GM23338 (cell line): ENCODE results near the gene DRC3. TPM values are rescaled to one million over a fixed set of nuclear protein-coding genes. Genes with fewer than 3 reads are reported as not detected.

Experiments used
- ATAC-seq: fragments of 200-7000 bp; cut with Tn5 transposase; 3 replicates; pipeline ENCODE4 v1.9.1; 2020
- DNase-seq: peaks from one replicate; pipeline ENCODE4 v3.0.0-alpha.2; 2015; ENCODE audit warnings: low spot score
- H2AFZ ChIP-seq: fragments of 200-600 bp; sonication (generic); 2 replicates; pipeline ENCODE4 v1.8.0; 2016; ENCODE audit warnings: antibody characterized with exemption, mild to moderate bottlenecking, moderate library complexity
- H3F3A ChIP-seq: fragments of 200-600 bp; sonication (generic); replicated peaks from 2 replicates; pipeline ENCODE4 v1.8.0; 2017; ENCODE audit warnings: antibody characterized with exemption, mixed run types, low read depth
- H3K27ac ChIP-seq: fragments of 200-600 bp; sonication (generic); 2 replicates; pipeline ENCODE4 v1.6.1; 2016; ENCODE audit warnings: low read depth
- H3K27me3 ChIP-seq: fragments of 200-600 bp; sonication (generic); 2 replicates; pipeline ENCODE4 v1.8.0; 2016; ENCODE audit warnings: mild to moderate bottlenecking, mixed run types, moderate library complexity; ENCODE audit not compliant: insufficient read depth
- H3K36me3 ChIP-seq: fragments of 200-600 bp; sonication (generic); 2 replicates; pipeline ENCODE4 v1.8.0; 2016; ENCODE audit warnings: mild to moderate bottlenecking; ENCODE audit not compliant: insufficient read depth
- H3K4me1 ChIP-seq: fragments of 200-600 bp; sonication (generic); 2 replicates; pipeline ENCODE4 v1.8.0; 2016; ENCODE audit warnings: mild to moderate bottlenecking, moderate library complexity; ENCODE audit not compliant: insufficient read depth
- H3K4me2 ChIP-seq: fragments of 200-600 bp; sonication (generic); 2 replicates; pipeline ENCODE4 v1.7.1; 2017; ENCODE audit warnings: mixed run types
- H3K4me3 ChIP-seq: fragments of 200-600 bp; sonication (generic); 2 replicates; pipeline ENCODE4 v1.6.1; 2016; ENCODE audit warnings: mixed run types
- H3K79me2 ChIP-seq: fragments of 200-600 bp; sonication (generic); replicated peaks from 2 replicates; pipeline ENCODE4 v1.8.0; 2017; ENCODE audit warnings: mild to moderate bottlenecking; ENCODE audit not compliant: insufficient read depth
- H3K9me2 ChIP-seq: fragments of 200-600 bp; sonication (generic); 2 replicates; pipeline ENCODE4 v1.8.0; 2017; ENCODE audit not compliant: insufficient read depth
- H4K20me1 ChIP-seq: fragments of 200-600 bp; sonication (generic); replicated peaks from 2 replicates; pipeline ENCODE4 v1.8.0; 2017; ENCODE audit warnings: mild to moderate bottlenecking; ENCODE audit not compliant: insufficient read depth
- H3K27ac Mint-ChIP-seq: 2 replicates; pipeline ENCODE4 v1.8.0; 2020; ENCODE audit warnings: inconsistent platforms, mild to moderate bottlenecking, moderate library complexity, mixed read lengths
- H3K27me3 Mint-ChIP-seq: 3 replicates; pipeline ENCODE4 v1.8.0; 2022; ENCODE audit warnings: low read depth, mild to moderate bottlenecking, moderate library complexity, mixed read lengths, inconsistent platforms; ENCODE audit not compliant: insufficient read depth, poor library complexity
- H3K36me3 Mint-ChIP-seq: 3 replicates; pipeline ENCODE4 v1.8.0; 2021; ENCODE audit warnings: low read depth, mild to moderate bottlenecking, inconsistent platforms, moderate library complexity, mixed read lengths
- H3K4me1 Mint-ChIP-seq: 3 replicates; pipeline ENCODE4 v1.8.0; 2020; ENCODE audit warnings: mild to moderate bottlenecking, inconsistent platforms, mixed read lengths
- H3K4me3 Mint-ChIP-seq: 3 replicates; pipeline ENCODE4 v1.8.0; 2021; ENCODE audit warnings: moderate library complexity, mild to moderate bottlenecking, inconsistent platforms, mixed read lengths
- H3K9me3 Mint-ChIP-seq: 3 replicates; pipeline ENCODE4 v1.8.0; 2020; ENCODE audit warnings: moderate library complexity, mild to moderate bottlenecking, inconsistent platforms, mixed read lengths
- ETS1 ChIP-seq: IDR thresholded peaks from 2 replicates; pipeline ENCODE4 v1.6.1; 2016; ENCODE audit warnings: antibody characterized with exemption
- EZH2phosphoT487 ChIP-seq: fragments of 200-600 bp; sonication (generic); IDR thresholded peaks from one replicate; pipeline ENCODE4 v1.8.1; 2018; ENCODE audit warnings: antibody characterized with exemption; ENCODE audit not compliant: unreplicated experiment
- JUNB ChIP-seq: IDR thresholded peaks from one replicate; pipeline ENCODE4 v1.6.1; 2016; ENCODE audit warnings: antibody characterized with exemption; ENCODE audit not compliant: unreplicated experiment
- NANOG ChIP-seq: IDR thresholded peaks from 2 replicates; pipeline ENCODE4 v1.6.1; 2016; ENCODE audit warnings: antibody characterized with exemption, borderline replicate concordance
- POLR2AphosphoS5 ChIP-seq: IDR thresholded peaks from 2 replicates; pipeline ENCODE4 v1.6.1; 2016; ENCODE audit warnings: antibody characterized with exemption, low read depth
- STAT1 ChIP-seq: IDR thresholded peaks from one replicate; pipeline ENCODE4 v1.6.1; 2016; ENCODE audit warnings: antibody characterized with exemption; ENCODE audit not compliant: unreplicated experiment
- ZNF114 ChIP-seq: fragments of 250-450 bp; sonication (Bioruptor Pico); IDR thresholded peaks from 2 replicates; pipeline ENCODE4 v1.5.0; 2020; ENCODE audit warnings: mild to moderate bottlenecking, moderate library complexity
- ZNF331 ChIP-seq: fragments of 250-450 bp; sonication (Bioruptor Pico); IDR thresholded peaks from 2 replicates; pipeline ENCODE4 v1.5.0; 2020; ENCODE audit warnings: low read depth, mild to moderate bottlenecking, moderate library complexity
- polyA plus RNA-seq: library from polyadenylated mRNA; unstranded; fragments of >200 nt; fragmentation: Nextera tagmentation; extraction: Ambion mirVana; gene quantifications from 2 replicates; pipeline ENCODE4 v1.2.1, GENCODE V29; 2016
- total RNA-seq: library from RNA; depleted of rRNA; stranded (reverse); fragments of >200 nt; shearing (Covaris generic); gene quantifications from 2 replicates; pipeline ENCODE4 v1.2.3, GENCODE V29; 2014
- TF ChIP-seq, protein P1 (sequence below): IDR thresholded peaks from one replicate; pipeline ENCODE4 v1.6.1; 2018; ENCODE audit warnings: antibody characterized with exemption; ENCODE audit not compliant: unreplicated experiment

The DRC3 gene
- total and polyA plus RNA-seq, 2 experiments from 2014 or later: 1.1 TPM; not detected in 1

GRCh38 chr17:17942846-17943245, 29.8 kb upstream of the DRC3 start:
- peaks cover 2% of the 10 kb centered on the region for H3K27me3 Mint-ChIP-seq
- TF ChIP-seq ZNF331: no peak
- no peak for TF ChIP-seq ZNF114 (CRISPR knock-in tag)
- TF ChIP-seq POLR2AphosphoS5: no peak
- no peak for TF ChIP-seq ETS1
- TF ChIP-seq, protein P1, sequence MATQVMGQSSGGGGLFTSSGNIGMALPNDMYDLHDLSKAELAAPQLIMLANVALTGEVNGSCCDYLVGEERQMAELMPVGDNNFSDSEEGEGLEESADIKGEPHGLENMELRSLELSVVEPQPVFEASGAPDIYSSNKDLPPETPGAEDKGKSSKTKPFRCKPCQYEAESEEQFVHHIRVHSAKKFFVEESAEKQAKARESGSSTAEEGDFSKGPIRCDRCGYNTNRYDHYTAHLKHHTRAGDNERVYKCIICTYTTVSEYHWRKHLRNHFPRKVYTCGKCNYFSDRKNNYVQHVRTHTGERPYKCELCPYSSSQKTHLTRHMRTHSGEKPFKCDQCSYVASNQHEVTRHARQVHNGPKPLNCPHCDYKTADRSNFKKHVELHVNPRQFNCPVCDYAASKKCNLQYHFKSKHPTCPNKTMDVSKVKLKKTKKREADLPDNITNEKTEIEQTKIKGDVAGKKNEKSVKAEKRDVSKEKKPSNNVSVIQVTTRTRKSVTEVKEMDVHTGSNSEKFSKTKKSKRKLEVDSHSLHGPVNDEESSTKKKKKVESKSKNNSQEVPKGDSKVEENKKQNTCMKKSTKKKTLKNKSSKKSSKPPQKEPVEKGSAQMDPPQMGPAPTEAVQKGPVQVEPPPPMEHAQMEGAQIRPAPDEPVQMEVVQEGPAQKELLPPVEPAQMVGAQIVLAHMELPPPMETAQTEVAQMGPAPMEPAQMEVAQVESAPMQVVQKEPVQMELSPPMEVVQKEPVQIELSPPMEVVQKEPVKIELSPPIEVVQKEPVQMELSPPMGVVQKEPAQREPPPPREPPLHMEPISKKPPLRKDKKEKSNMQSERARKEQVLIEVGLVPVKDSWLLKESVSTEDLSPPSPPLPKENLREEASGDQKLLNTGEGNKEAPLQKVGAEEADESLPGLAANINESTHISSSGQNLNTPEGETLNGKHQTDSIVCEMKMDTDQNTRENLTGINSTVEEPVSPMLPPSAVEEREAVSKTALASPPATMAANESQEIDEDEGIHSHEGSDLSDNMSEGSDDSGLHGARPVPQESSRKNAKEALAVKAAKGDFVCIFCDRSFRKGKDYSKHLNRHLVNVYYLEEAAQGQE: no peak
- no peak for TF ChIP-seq JUNB
- no peak for TF ChIP-seq STAT1
- no peak for TF ChIP-seq EZH2phosphoT487
- no peaks in the 10 kb centered on the region for H3K79me2 ChIP-seq
- H3K36me3 ChIP-seq: no peaks in the 10 kb centered on the region
- peak overlapping the region; percentile 31 for H3K4me2 ChIP-seq
- no peaks in the 10 kb centered on the region for H3K9me2 ChIP-seq
- peak overlapping the region; percentile 70; the same call in 1 of the 2 replicates for H3K27ac ChIP-seq
- H3K4me1 Mint-ChIP-seq: peaks cover 23% of the 10 kb centered on the region
- H4K20me1 ChIP-seq: no peaks in the 10 kb centered on the region
- peaks cover 36% of the 10 kb centered on the region for H3K4me1 ChIP-seq
- no peak overlapping the region for H3K4me3 ChIP-seq
- DNase-seq: no peak
- 0 out of 2 replicates have a peak overlapping the region, but pooled peaks have one; percentile 18 for H2AFZ ChIP-seq
- no peaks in the 10 kb centered on the region for H3F3A ChIP-seq
- H3K4me3 Mint-ChIP-seq: no peak overlapping the region; the same call in 2 of the 3 replicates
- no peak overlapping the region for H3K27ac Mint-ChIP-seq
- H3K9me3 Mint-ChIP-seq: no peaks in the 10 kb centered on the region
- no peak for ATAC-seq
- H3K36me3 Mint-ChIP-seq: no peaks in the 10 kb centered on the region
- no peaks in the 10 kb centered on the region for H3K27me3 ChIP-seq

DNA sequence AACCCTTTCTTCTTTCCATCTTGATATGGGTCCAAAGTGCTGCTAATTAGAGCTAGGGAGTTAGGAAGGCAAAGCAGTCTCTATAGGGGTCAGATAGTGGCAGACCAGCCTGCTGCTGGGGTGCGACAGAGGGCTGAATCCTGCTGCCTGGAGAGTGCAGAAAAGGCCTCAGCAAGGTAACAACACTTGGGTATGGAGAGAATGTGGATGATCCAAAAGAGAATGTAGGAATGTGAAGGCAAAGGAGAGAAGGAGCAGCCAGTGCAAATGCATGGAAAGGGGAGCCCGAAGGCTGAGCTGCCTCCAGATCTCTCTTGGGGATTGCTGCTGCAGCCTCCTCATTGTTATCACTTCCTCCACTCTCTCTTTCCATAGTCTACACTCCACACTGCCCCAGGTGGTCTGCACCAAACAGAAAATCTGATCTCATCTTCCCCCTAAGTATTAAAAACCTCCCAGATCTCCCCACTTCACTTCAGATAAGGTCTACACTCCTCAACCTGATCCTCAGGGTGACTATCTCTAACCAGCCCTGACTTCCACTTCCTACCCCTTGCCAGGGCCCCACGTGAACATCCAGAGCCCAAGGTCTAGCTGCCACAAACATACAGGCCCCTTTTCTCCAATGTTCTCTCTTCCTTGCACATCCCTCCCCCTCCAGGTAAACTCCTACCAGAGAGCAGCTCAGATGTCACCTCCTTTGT, 29.2 kb upstream of the DRC3 start:
- Mint-ChIP-seq H3K27me3 (peaks cover 2% of the 10 kb centered on the region), H3K4me3 (peak overlapping the region; percentile 1; the same call in 1 of the 3 replicates), H3K27ac (peak overlapping the region; percentile 2; the same call in 1 of the 2 replicates), H3K9me3 (no peaks in the 10 kb centered on the region), H3K36me3 (no peaks in the 10 kb centered on the region), H3K4me1 (peaks cover 23% of the 10 kb centered on the region)
- no peaks in the 10 kb centered on the region for H3F3A ChIP-seq
- peak overlapping the region; percentile 31 for H3K4me2 ChIP-seq
- peaks cover 36% of the 10 kb centered on the region for H3K4me1 ChIP-seq
- H3K27ac ChIP-seq: peak overlapping the region; percentile 70; the same call in 1 of the 2 replicates
- H2AFZ ChIP-seq: peak overlapping the region; percentile 40; the same call in 1 of the 2 replicates
- H3K27me3 ChIP-seq: no peaks in the 10 kb centered on the region
- no peaks in the 10 kb centered on the region for H3K9me2 ChIP-seq
- no peaks in the 10 kb centered on the region for H4K20me1 ChIP-seq
- no peaks in the 10 kb centered on the region for H3K79me2 ChIP-seq
- H3K36me3 ChIP-seq: no peaks in the 10 kb centered on the region
- ATAC-seq: peak; percentile 71
- no peak overlapping the region for H3K4me3 ChIP-seq
- peak; percentile 52 for DNase-seq
- TF ChIP-seq EZH2phosphoT487 (no peak), NANOG (no peak), ZNF331 (no peak), ZNF114 (CRISPR knock-in tag) (no peak)
- TF ChIP-seq, protein P1: no peak
